H9 (cell line): ENCODE data around the gene PLEKHA5. TPM values are rescaled to one million over a fixed set of nuclear protein-coding genes. Genes with fewer than 3 reads are reported as not detected.

Experiments
- DNase-seq: peaks from one replicate; pipeline ENCODE4 v3.0.0-alpha.2; 2017
- H2AFZ ChIP-seq: one replicate; pipeline ENCODE4 v1.6.1; 2013; ENCODE audit warnings: mild to moderate bottlenecking, low read length, control low read depth, moderate library complexity
- H2AK5ac ChIP-seq: 2 replicates; pipeline ENCODE4 v1.6.1; 2013; ENCODE audit warnings: low read length, control low read depth, mixed read lengths; ENCODE audit not compliant: insufficient read length
- H2BK120ac ChIP-seq: one replicate; pipeline ENCODE4 v1.6.1; 2013; ENCODE audit warnings: low read depth, mild to moderate bottlenecking, low read length, control low read depth, inconsistent platforms; ENCODE audit not compliant: poor library complexity, severe bottlenecking
- H2BK12ac ChIP-seq: 2 replicates; pipeline ENCODE4 v1.6.1; 2013; ENCODE audit warnings: low read length, control low read depth, mixed read lengths, low read depth; ENCODE audit not compliant: insufficient read length
- H2BK15ac ChIP-seq: 2 replicates; pipeline ENCODE4 v1.6.1; 2013; ENCODE audit warnings: low read depth, low read length, control low read depth
- H2BK20ac ChIP-seq: one replicate; pipeline ENCODE4 v1.6.1; 2013; ENCODE audit warnings: low read depth, mild to moderate bottlenecking, low read length, control low read depth, inconsistent platforms; ENCODE audit not compliant: poor library complexity, severe bottlenecking
- H2BK5ac ChIP-seq: 2 replicates; pipeline ENCODE4 v1.6.1; 2013; ENCODE audit warnings: low read length, control low read depth, mixed read lengths; ENCODE audit not compliant: insufficient read length
- H3K14ac ChIP-seq: 2 replicates; pipeline ENCODE4 v1.6.1; 2013; ENCODE audit warnings: low read length, control low read depth; ENCODE audit not compliant: insufficient read depth
- H3K18ac ChIP-seq: 2 replicates; pipeline ENCODE4 v1.6.1; 2013; ENCODE audit warnings: low read depth, mild to moderate bottlenecking, mixed read lengths, low read length, control low read depth; ENCODE audit not compliant: insufficient read length
- H3K23ac ChIP-seq: 2 replicates; pipeline ENCODE4 v1.6.1; 2013; ENCODE audit warnings: low read length, control low read depth, mixed read lengths, low read depth; ENCODE audit not compliant: insufficient read length
- H3K23me2 ChIP-seq: 2 replicates; pipeline ENCODE4 v1.6.1; 2013; ENCODE audit warnings: low read depth, mild to moderate bottlenecking, mixed read lengths, low read length, control low read depth; ENCODE audit not compliant: insufficient read length, poor library complexity, severe bottlenecking
- H3K27ac ChIP-seq: 2 replicates; pipeline ENCODE4 v1.5.1; 2013; ENCODE audit warnings: low read length, control low read depth, mixed read lengths, low read depth; ENCODE audit not compliant: insufficient read length
- H3K27me3 ChIP-seq: 2 replicates; pipeline ENCODE4 v1.6.1; 2013; ENCODE audit warnings: low read length, control low read depth, inconsistent platforms; ENCODE audit not compliant: insufficient read depth
- H3K4ac ChIP-seq: 2 replicates; pipeline ENCODE4 v1.6.1; 2013; ENCODE audit warnings: low read depth, mild to moderate bottlenecking, control low read depth, inconsistent platforms, low read length, moderate library complexity
- H3K4me1 ChIP-seq: 2 replicates; pipeline ENCODE4 v1.6.1; 2013; ENCODE audit warnings: low read length, control low read depth, inconsistent platforms; ENCODE audit not compliant: insufficient read depth
- H3K4me2 ChIP-seq: 2 replicates; pipeline ENCODE4 v1.6.1; 2013; ENCODE audit warnings: low read length, control low read depth, mixed read lengths; ENCODE audit not compliant: insufficient read length, insufficient read depth
- H3K56ac ChIP-seq: 2 replicates; pipeline ENCODE4 v1.6.1; 2013; ENCODE audit warnings: low read depth, mild to moderate bottlenecking, mixed read lengths, low read length, control low read depth; ENCODE audit not compliant: insufficient read length
- H3K79me1 ChIP-seq: 2 replicates; pipeline ENCODE4 v1.6.1; 2013; ENCODE audit warnings: low read depth, mild to moderate bottlenecking, moderate library complexity, low read length, control low read depth, inconsistent platforms; ENCODE audit not compliant: insufficient read depth, poor library complexity, severe bottlenecking
- H3K79me2 ChIP-seq: 2 replicates; pipeline ENCODE4 v1.6.1; 2013; ENCODE audit warnings: low read length, control low read depth, inconsistent platforms; ENCODE audit not compliant: insufficient read depth
- H3K9ac ChIP-seq: 2 replicates; pipeline ENCODE4 v1.6.1; 2013; ENCODE audit warnings: low read length, control low read depth, mixed read lengths; ENCODE audit not compliant: insufficient read length; ENCODE audit errors: extremely low read depth
- H3K9me3 ChIP-seq: one replicate; pipeline ENCODE4 v1.6.1; 2013; ENCODE audit warnings: low read depth, low read length, inconsistent platforms; ENCODE audit not compliant: control insufficient read depth
- H3T11ph ChIP-seq: one replicate; pipeline ENCODE4 v1.6.1; 2013; ENCODE audit warnings: mild to moderate bottlenecking, low read length, control low read depth, inconsistent platforms
- H4K20me1 ChIP-seq: one replicate; pipeline ENCODE4 v1.6.1; 2013; ENCODE audit not compliant: control insufficient read depth, insufficient read length, insufficient read depth
- H4K5ac ChIP-seq: 2 replicates; pipeline ENCODE4 v1.6.1; 2013; ENCODE audit warnings: low read depth, mild to moderate bottlenecking, mixed read lengths, low read length, control low read depth; ENCODE audit not compliant: insufficient read length
- H4K8ac ChIP-seq: replicated peaks from 2 replicates; pipeline ENCODE4 v1.6.1; 2013; ENCODE audit warnings: low read length, control low read depth, mixed read lengths, low read depth; ENCODE audit not compliant: insufficient read length
- H4K91ac ChIP-seq: 2 replicates; pipeline ENCODE4 v1.6.1; 2013; ENCODE audit warnings: low read depth, mild to moderate bottlenecking, moderate library complexity, mixed read lengths, low read length, control low read depth; ENCODE audit not compliant: insufficient read length
- H3K27ac Mint-ChIP-seq, 3 experiments: 2 replicates in 2 of 3; 3 replicates in 1 of 3; pipeline ENCODE4 v1.8.0; 2020 to 2021; ENCODE audit warnings: mixed read lengths in 3 of 3, mild to moderate bottlenecking in 1 of 3, moderate library complexity in 1 of 3
- H3K27me3 Mint-ChIP-seq: 2 replicates; pipeline ENCODE4 v1.8.0; 2021; ENCODE audit warnings: low read depth, mild to moderate bottlenecking, moderate library complexity, mixed read lengths
- H3K36me3 Mint-ChIP-seq, 3 experiments: 2 replicates in 2 of 3; 3 replicates in 1 of 3; pipeline ENCODE4 v1.8.0; 2020 to 2021; ENCODE audit warnings: low read depth in 3 of 3, mixed read lengths in 3 of 3; ENCODE audit not compliant: insufficient read depth in 1 of 3
- H3K4me1 Mint-ChIP-seq, 2 experiments: 2 replicates each; pipeline ENCODE4 v1.8.0; 2020; ENCODE audit warnings: mixed read lengths in 2 of 2
- H3K4me3 Mint-ChIP-seq, 2 experiments: 2 replicates in 1 of 2; 3 replicates in 1 of 2; pipeline ENCODE4 v1.8.0; 2020 to 2021; ENCODE audit warnings: mild to moderate bottlenecking in 2 of 2, mixed read lengths in 2 of 2, moderate library complexity in 1 of 2
- H3K9me3 Mint-ChIP-seq, 2 experiments: 2 replicates in 1 of 2; 3 replicates in 1 of 2; pipeline ENCODE4 v1.8.0; 2020; ENCODE audit warnings: mild to moderate bottlenecking in 2 of 2, mixed read lengths in 2 of 2, moderate library complexity in 1 of 2
- WGBS: extraction: QIAGEN DNeasy Blood & Tissue Kit; methylation state at CpG from one replicate; pipeline ENCODE4 v1.1.7; 2013; ENCODE audit warnings: missing lambda C conversion rate, low lambda C conversion rate, mixed read lengths; ENCODE audit not compliant: insufficient read length; ENCODE audit errors: extremely low coverage; 5-methylcytosine and 5-hydroxymethylcytosine counted together
- total RNA-seq: library from RNA; stranded (reverse); gene quantifications from 2 replicates; pipeline ENCODE4 v1.2.1, GENCODE V29; 2021
- TF ChIP-seq, protein P1 (sequence below): fragments of 200-600 bp; sonication (generic); conservative IDR thresholded peaks from 3 replicates; pipeline ENCODE4 v1.8.0; 2021; ENCODE audit warnings: antibody characterized with exemption, mild to moderate bottlenecking

The PLEKHA5 gene
- total RNA-seq, 1 experiment from 2014 or later, result 86.7 TPM

DNA sequence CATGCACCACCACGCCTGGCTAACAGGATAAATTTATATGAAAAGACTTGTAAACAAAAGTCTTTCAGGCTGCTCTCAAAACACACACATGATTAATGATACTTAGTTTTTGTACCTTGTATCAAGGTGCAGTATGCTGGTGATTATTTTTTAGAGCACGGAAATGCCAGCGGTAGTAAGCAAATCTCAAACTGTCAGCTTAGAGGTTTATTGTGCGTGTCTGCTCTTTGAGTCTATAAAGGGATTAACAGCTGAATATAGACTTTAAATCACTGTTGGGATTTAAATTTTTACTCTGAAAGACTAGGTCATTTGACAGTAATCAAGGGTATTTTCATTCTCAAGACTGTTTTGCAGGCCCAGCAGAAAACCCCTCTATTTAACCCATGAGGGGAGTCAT lies 50.5 kb downstream of the PLEKHA5 start:
- no peak overlapping the region for H2BK5ac ChIP-seq
- H3K56ac ChIP-seq, result no peak overlapping the region
- H3K4me1 ChIP-seq, result peaks cover 3% of the 10 kb centered on the region; the same call in 1 of the 2 replicates
- no peak overlapping the region for H3K4me3 Mint-ChIP-seq
- no peaks in the 10 kb centered on the region for H3K9me3 ChIP-seq
- H2AK5ac ChIP-seq, result no peak overlapping the region
- no peaks in the 10 kb centered on the region for H4K20me1 ChIP-seq
- peak overlapping the region; percentile 62 to 85 (median 77); a peak in 3 of 7 replicates for H3K27ac Mint-ChIP-seq
- no peak overlapping the region for H3K4ac ChIP-seq
- H2BK12ac ChIP-seq, result no peak overlapping the region
- no peak for DNase-seq
- no peak overlapping the region for H2BK15ac ChIP-seq
- WGBS, result no CpG with 5 or more reads among the region's 4 CpGs
- H4K8ac ChIP-seq, result no peak overlapping the region
- no peaks in the 10 kb centered on the region for H3K27me3 ChIP-seq
- H3K14ac ChIP-seq, result no peak overlapping the region
- no peak overlapping the region for H3K23ac ChIP-seq
- no peak overlapping the region for H3K9ac ChIP-seq
- no peak overlapping the region for H3T11ph ChIP-seq
- no peak overlapping the region for H2AFZ ChIP-seq
- no peaks in the 10 kb centered on the region for H3K27me3 Mint-ChIP-seq
- no peak overlapping the region for H4K5ac ChIP-seq
- no peak overlapping the region for H3K4me2 ChIP-seq
- H3K79me2 ChIP-seq, result peaks cover 3% of the 10 kb centered on the region; the same call in 1 of the 2 replicates
- H3K79me1 ChIP-seq, result peaks cover 6% of the 10 kb centered on the region
- no peak overlapping the region for H2BK20ac ChIP-seq
- H2BK120ac ChIP-seq, result no peak overlapping the region
- no peaks in the 10 kb centered on the region for H3K9me3 Mint-ChIP-seq
- H3K23me2 ChIP-seq, result no peaks in the 10 kb centered on the region
- peaks cover 23 to 44% of the 10 kb centered on the region in 2 experiments for H3K4me1 Mint-ChIP-seq
- no peak overlapping the region for H4K91ac ChIP-seq
- TF ChIP-seq, protein P1, sequence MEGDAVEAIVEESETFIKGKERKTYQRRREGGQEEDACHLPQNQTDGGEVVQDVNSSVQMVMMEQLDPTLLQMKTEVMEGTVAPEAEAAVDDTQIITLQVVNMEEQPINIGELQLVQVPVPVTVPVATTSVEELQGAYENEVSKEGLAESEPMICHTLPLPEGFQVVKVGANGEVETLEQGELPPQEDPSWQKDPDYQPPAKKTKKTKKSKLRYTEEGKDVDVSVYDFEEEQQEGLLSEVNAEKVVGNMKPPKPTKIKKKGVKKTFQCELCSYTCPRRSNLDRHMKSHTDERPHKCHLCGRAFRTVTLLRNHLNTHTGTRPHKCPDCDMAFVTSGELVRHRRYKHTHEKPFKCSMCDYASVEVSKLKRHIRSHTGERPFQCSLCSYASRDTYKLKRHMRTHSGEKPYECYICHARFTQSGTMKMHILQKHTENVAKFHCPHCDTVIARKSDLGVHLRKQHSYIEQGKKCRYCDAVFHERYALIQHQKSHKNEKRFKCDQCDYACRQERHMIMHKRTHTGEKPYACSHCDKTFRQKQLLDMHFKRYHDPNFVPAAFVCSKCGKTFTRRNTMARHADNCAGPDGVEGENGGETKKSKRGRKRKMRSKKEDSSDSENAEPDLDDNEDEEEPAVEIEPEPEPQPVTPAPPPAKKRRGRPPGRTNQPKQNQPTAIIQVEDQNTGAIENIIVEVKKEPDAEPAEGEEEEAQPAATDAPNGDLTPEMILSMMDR, result no peak
- peaks cover 0 to 24% (median 18%) of the 10 kb centered on the region in 3 experiments; a peak in 6 of 7 replicates for H3K36me3 Mint-ChIP-seq
- no peak overlapping the region for H3K18ac ChIP-seq
- no peak overlapping the region for H3K27ac ChIP-seq
